Measurements from ENCODE around the gene ROBO1.

DNA sequence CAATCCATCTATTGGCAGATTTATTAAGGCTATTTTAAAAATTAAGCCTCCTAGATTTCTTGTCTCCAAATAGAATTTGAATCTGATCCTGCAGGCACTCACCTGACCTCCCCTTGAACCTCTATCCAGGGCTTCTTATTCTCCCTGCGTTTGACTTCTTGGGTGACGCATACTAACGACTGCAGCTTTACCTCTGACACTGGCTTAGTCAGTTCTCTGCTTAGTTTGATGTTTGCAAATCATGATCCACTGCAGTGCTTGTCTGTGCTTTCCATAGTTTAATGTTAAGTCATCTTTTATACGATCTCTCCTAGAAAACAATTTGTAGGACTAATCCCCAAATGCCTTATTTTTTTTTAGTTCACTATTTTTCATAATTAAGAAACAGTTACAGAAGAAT, 233.1 kb downstream of the ROBO1 start:
- TF ChIP-seq, protein P1, sequence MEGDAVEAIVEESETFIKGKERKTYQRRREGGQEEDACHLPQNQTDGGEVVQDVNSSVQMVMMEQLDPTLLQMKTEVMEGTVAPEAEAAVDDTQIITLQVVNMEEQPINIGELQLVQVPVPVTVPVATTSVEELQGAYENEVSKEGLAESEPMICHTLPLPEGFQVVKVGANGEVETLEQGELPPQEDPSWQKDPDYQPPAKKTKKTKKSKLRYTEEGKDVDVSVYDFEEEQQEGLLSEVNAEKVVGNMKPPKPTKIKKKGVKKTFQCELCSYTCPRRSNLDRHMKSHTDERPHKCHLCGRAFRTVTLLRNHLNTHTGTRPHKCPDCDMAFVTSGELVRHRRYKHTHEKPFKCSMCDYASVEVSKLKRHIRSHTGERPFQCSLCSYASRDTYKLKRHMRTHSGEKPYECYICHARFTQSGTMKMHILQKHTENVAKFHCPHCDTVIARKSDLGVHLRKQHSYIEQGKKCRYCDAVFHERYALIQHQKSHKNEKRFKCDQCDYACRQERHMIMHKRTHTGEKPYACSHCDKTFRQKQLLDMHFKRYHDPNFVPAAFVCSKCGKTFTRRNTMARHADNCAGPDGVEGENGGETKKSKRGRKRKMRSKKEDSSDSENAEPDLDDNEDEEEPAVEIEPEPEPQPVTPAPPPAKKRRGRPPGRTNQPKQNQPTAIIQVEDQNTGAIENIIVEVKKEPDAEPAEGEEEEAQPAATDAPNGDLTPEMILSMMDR (IDR thresholded peaks at IDR 0.05): no peak
- no peak for TF ChIP-seq POLR2A (IDR thresholded peaks at IDR 0.05)
